H1 (cell line): ENCODE measurements around the gene LSM3. TPM values are rescaled to one million over a fixed set of nuclear protein-coding genes. Genes with fewer than 3 reads are reported as not detected.

Experiments
- CTCF ChIA-PET: fragments of 300-600 bp; sonication (Branson Sonifier 250); formaldehyde crosslinking; loops from one replicate; lab custom pipeline; 2021; ENCODE audit not compliant: partially characterized antibody; lab: Charles Lee
- POLR2A ChIA-PET: fragments of 300-600 bp; sonication (Branson Sonifier 250); formaldehyde crosslinking; loops from one replicate; lab custom pipeline; 2021; ENCODE audit warnings: inconsistent platforms; ENCODE audit not compliant: partially characterized antibody; lab: Charles Lee
- DNase-seq, 2 experiments: peaks; one replicate each; pipeline versions ENCODE4 v3.0.0 to v3.0.0-alpha.2; 2010 to 2022; ENCODE audit warnings: low spot score in 2 of 2, low read depth in 1 of 2, mixed read lengths in 1 of 2
- FAIRE-seq: peaks from 2 replicates; lab custom pipeline; 2011; peaks lifted over from hg19 to GRCh38; lab: Jason Lieb, UNC
- H2AFZ ChIP-seq: 2 replicates; pipeline ENCODE4 v1.8.1; 2012; ENCODE audit warnings: low read length, inconsistent platforms
- H2AK5ac ChIP-seq: 2 replicates; pipeline ENCODE4 v1.6.1; 2013; ENCODE audit warnings: low read depth, low read length
- H2BK120ac ChIP-seq: replicated peaks from 2 replicates; pipeline ENCODE3; 2013; ENCODE audit warnings: low read depth, low read length, inconsistent platforms
- H2BK12ac ChIP-seq: 2 replicates; pipeline ENCODE4 v1.6.1; 2013; ENCODE audit warnings: low read depth, low read length
- H2BK15ac ChIP-seq: 2 replicates; pipeline ENCODE4 v1.6.1; 2013; ENCODE audit warnings: low read length
- H2BK20ac ChIP-seq: 2 replicates; pipeline ENCODE4 v1.6.1; 2013; ENCODE audit warnings: low read length
- H2BK5ac ChIP-seq: 2 replicates; pipeline ENCODE4 v1.6.1; 2013; ENCODE audit warnings: low read depth, low read length
- H3K14ac ChIP-seq: 2 replicates; pipeline ENCODE4 v1.6.1; 2013; ENCODE audit warnings: inconsistent platforms; ENCODE audit not compliant: insufficient read length
- H3K18ac ChIP-seq: 2 replicates; pipeline ENCODE4 v1.6.1; 2013; ENCODE audit warnings: low read length; ENCODE audit errors: extremely low read depth
- H3K23ac ChIP-seq: 2 replicates; pipeline ENCODE4 v1.6.1; 2013; ENCODE audit warnings: inconsistent platforms; ENCODE audit not compliant: insufficient read length
- H3K23me2 ChIP-seq: 2 replicates; pipeline ENCODE4 v1.6.1; 2013; ENCODE audit warnings: low read depth, low read length
- H3K27ac ChIP-seq: 2 replicates; pipeline ENCODE4 v1.6.1; 2011; ENCODE audit warnings: low read depth, low read length, inconsistent platforms
- H3K27me3 ChIP-seq, 4 experiments: replicated peaks in 1 of 4; 1 replicate in 1 of 4; 2 replicates in 3 of 4; pipeline versions ENCODE4 v1.6.1 to v1.8.1; 2011 to 2013; ENCODE audit warnings: low read length in 3 of 4, mild to moderate bottlenecking in 3 of 4, inconsistent platforms in 2 of 4, mixed read lengths in 2 of 4, moderate library complexity in 1 of 4; ENCODE audit not compliant: control insufficient read depth in 3 of 4, insufficient read depth in 3 of 4; ENCODE audit errors: extremely low read depth in 1 of 4
- H3K36me3 ChIP-seq, 4 experiments: 2 replicates each; pipeline versions ENCODE4 v1.6.1 to v1.8.1; 2011 to 2013; ENCODE audit warnings: mild to moderate bottlenecking in 4 of 4, low read length in 3 of 4, moderate library complexity in 2 of 4, control low read depth in 1 of 4, inconsistent platforms in 1 of 4; ENCODE audit not compliant: insufficient read depth in 4 of 4, control insufficient read depth in 2 of 4
- H3K4ac ChIP-seq: replicated peaks from 2 replicates; pipeline ENCODE3; 2013; ENCODE audit warnings: low read length, low read depth, mixed read lengths, inconsistent platforms; ENCODE audit not compliant: insufficient read length
- H3K4me1 ChIP-seq, 4 experiments: replicated peaks in 1 of 4; 1 replicate in 1 of 4; 2 replicates in 3 of 4; pipeline versions ENCODE4 v1.6.1 to v1.8.1; 2011 to 2013; ENCODE audit warnings: low read length in 3 of 4, inconsistent platforms in 2 of 4, mixed read lengths in 1 of 4; ENCODE audit not compliant: insufficient read depth in 4 of 4, control insufficient read depth in 3 of 4
- H3K4me2 ChIP-seq, 2 experiments: 2 replicates each; pipeline versions ENCODE4 v1.6.1 to v1.8.1; 2011 to 2013; ENCODE audit warnings: low read depth in 2 of 2, low read length in 2 of 2, control low read depth in 1 of 2, inconsistent platforms in 1 of 2, mild to moderate bottlenecking in 1 of 2; ENCODE audit not compliant: insufficient read depth in 1 of 2
- H3K4me3 ChIP-seq, 4 experiments: fragments of 200-600, 300-600 bp in 1 of 4; sonication (generic), shearing (Covaris generic), sonication (Bioruptor Twin) in 1 of 4; 2 replicates each; pipeline versions ENCODE4 v1.5.1 to v1.8.1; 2011 to 2016; ENCODE audit warnings: low read length in 4 of 4, low read depth in 3 of 4, control low read depth in 2 of 4, inconsistent platforms in 2 of 4, mild to moderate bottlenecking in 2 of 4, mixed read lengths in 1 of 4, moderate library complexity in 1 of 4; ENCODE audit not compliant: insufficient read depth in 2 of 4; ENCODE audit errors: extremely low read depth in 1 of 4
- H3K56ac ChIP-seq: replicated peaks from 2 replicates; pipeline ENCODE3; 2013; ENCODE audit warnings: low read depth, mild to moderate bottlenecking, mixed read lengths, low read length, inconsistent platforms; ENCODE audit not compliant: insufficient read length
- H3K79me1 ChIP-seq: 2 replicates; pipeline ENCODE4 v1.6.1; 2013; ENCODE audit warnings: low read depth, low read length, control low read depth
- H3K79me2 ChIP-seq, 2 experiments: 2 replicates each; pipeline versions ENCODE4 v1.6.1 to v1.8.1; 2012 to 2013; ENCODE audit warnings: low read length in 2 of 2, mild to moderate bottlenecking in 2 of 2, inconsistent platforms in 1 of 2; ENCODE audit not compliant: insufficient read depth in 2 of 2, control insufficient read depth in 1 of 2
- H3K9ac ChIP-seq, 4 experiments: replicated peaks in 1 of 4; 1 replicate in 1 of 4; 2 replicates in 3 of 4; pipeline versions ENCODE4 v1.6.1 to v1.8.1; 2011 to 2013; ENCODE audit warnings: low read depth in 3 of 4, low read length in 3 of 4, control low read depth in 2 of 4, mild to moderate bottlenecking in 2 of 4, moderate library complexity in 2 of 4, inconsistent platforms in 1 of 4; ENCODE audit errors: extremely low read depth in 1 of 4
- H3K9me3 ChIP-seq, 2 experiments: 2 replicates each; pipeline versions ENCODE4 v1.6.1 to v1.8.1; 2012 to 2013; ENCODE audit warnings: mild to moderate bottlenecking in 2 of 2, moderate library complexity in 2 of 2, control low read depth in 1 of 2, inconsistent platforms in 1 of 2, low read depth in 1 of 2, low read length in 1 of 2, mixed read lengths in 1 of 2; ENCODE audit not compliant: insufficient read depth in 2 of 2
- H4K20me1 ChIP-seq, 2 experiments: replicated peaks in 1 of 2; 2 replicates each; pipeline versions ENCODE3 to v1.8.1; 2011 to 2013; ENCODE audit warnings: inconsistent platforms in 2 of 2, low read length in 2 of 2, mild to moderate bottlenecking in 1 of 2; ENCODE audit not compliant: insufficient read depth in 2 of 2, control insufficient read depth in 1 of 2
- H4K5ac ChIP-seq: 2 replicates; pipeline ENCODE4 v1.6.1; 2013; ENCODE audit warnings: low read length, low read depth, mixed read lengths, inconsistent platforms; ENCODE audit not compliant: insufficient read length
- H4K8ac ChIP-seq: 2 replicates; pipeline ENCODE4 v1.8.0; 2013; ENCODE audit warnings: mild to moderate bottlenecking, moderate library complexity, low read length, inconsistent platforms; ENCODE audit not compliant: insufficient read depth; ENCODE audit errors: extremely low read depth
- H4K91ac ChIP-seq: replicated peaks from 2 replicates; pipeline ENCODE3; 2013; ENCODE audit warnings: low read length, mixed read lengths, inconsistent platforms; ENCODE audit not compliant: insufficient read length
- SRF ChIP-seq: IDR thresholded peaks from 2 replicates; pipeline ENCODE4 v1.6.1; 2011; ENCODE audit warnings: mild to moderate bottlenecking, low read depth, low read length, moderate library complexity
- polyA plus RNA-seq, 7 experiments: library from polyadenylated mRNA; depleted of rRNA in 3 of 7; stranded (reverse) in 5 of 7; unstranded in 2 of 7; fragments of >200 nt in 5 of 7; fragments of 200-250 nt in 2 of 7; gene quantifications; 1 replicate in 5 of 7; 2 replicates in 1 of 7; 4 replicates in 1 of 7; pipeline versions ENCODE4 v1.2.1 to v1.2.3, GENCODE V29; 2011 to 2013; ENCODE audit warnings: missing spikeins in 2 of 7, mixed read lengths in 2 of 7
- total RNA-seq: library from RNA; stranded (reverse); fragmentation: NEBNext Ultra II Directional; extraction: Animal tissue kit (Norgen Biotek cat#: 25700); gene quantifications from 2 replicates; pipeline ENCODE4 v1.2.1, GENCODE V29; 2021

The LSM3 gene
- total and polyA plus RNA-seq, 2 of the 8 experiments (the other 6 are each of a cell fraction or from before 2014, with no cell fraction given) = 7.1 to 25.4 TPM

- Histone ChIP-seq H2BK20ac (no peak overlapping the region), H3K23me2 (no peaks in the 10 kb centered on the region), H3K23ac (no peak overlapping the region), H3K9me3 (no peaks in the 10 kb centered on the region), H4K91ac (no peak overlapping the region), H2AK5ac (no peak overlapping the region), H4K20me1 (peaks cover 0 to 3% of the 10 kb centered on the region in 2 experiments), H3K4me1 (no peaks in the 10 kb centered on the region), H3K79me2 (peaks cover 0 to 10% of the 10 kb centered on the region in 2 experiments; a peak in 1 of 4 replicates), H3K14ac (no peak overlapping the region), H2AFZ (no peak overlapping the region), H3K4ac (no peak overlapping the region), H3K18ac (no peak overlapping the region), H3K9ac (no peak overlapping the region), H3K27ac (no peak overlapping the region), H3K4me2 (no peak overlapping the region), H4K8ac (no peak overlapping the region), H2BK12ac (no peak overlapping the region), H2BK15ac (no peak overlapping the region), H3K4me3 (no peak overlapping the region), H2BK120ac (no peak overlapping the region), H2BK5ac (no peak overlapping the region), H3K79me1 (peaks cover 2% of the 10 kb centered on the region; the same call in 1 of the 2 replicates), H3K56ac (no peak overlapping the region), H3K36me3 (peaks cover 17 to 67% (median 57%) of the 10 kb centered on the region in 4 experiments; a peak in 7 of 8 replicates), H3K27me3 (no peaks in the 10 kb centered on the region), H4K5ac (no peak overlapping the region)
- ChIA-PET CTCF (interaction anchor here (1.0 to 1.1 kb wide), 2 partner anchors 21 to 269 kb away, joined by 3 to 4 read pairs; no protein-coding TSS in a partner anchor), POLR2A (no interaction called here)
- no peak for DNase-seq
- FAIRE-seq = no peak
- no peak for TF ChIP-seq SRF
Measured at GRCh38 chr3:14169871-14170270, 8.7 kb upstream of the LSM3 start.
